GM12801 (cell line): ENCODE data around the gene RMDN3.

Source experiments
- CTCF ChIP-seq: IDR thresholded peaks from one replicate; pipeline ENCODE4 v1.5.1; 2011; ENCODE audit warnings: control low read depth; ENCODE audit not compliant: insufficient read length; ENCODE audit errors: extremely low read depth

RMDN3 gene

GRCh38 chr15:40782609-40783227 lies 27.7 kb upstream of the RMDN3 start:
- TF ChIP-seq CTCF = peak; percentile 58

GRCh38 chr15:40776537-40777141 lies 21.6 kb upstream of the RMDN3 start:
- no peak for TF ChIP-seq CTCF

GRCh38 chr15:40775740-40776536 lies 20.9 kb upstream of the RMDN3 start:
- TF ChIP-seq CTCF = no peak

GRCh38 chr15:40775007-40775406 lies 20.0 kb upstream of the RMDN3 start:
- no peak for TF ChIP-seq CTCF

- TF ChIP-seq CTCF = no peak
Measured at GRCh38 chr15:40773902-40774301, 18.8 kb upstream of the RMDN3 start.

- TF ChIP-seq CTCF = no peak
Measured at GRCh38 chr15:40773496-40773895, 18.4 kb upstream of the RMDN3 start.

- no peak for TF ChIP-seq CTCF
Measured at GRCh38 chr15:40772014-40772413, 17.0 kb upstream of the RMDN3 start.
